Kidney (tissue), 14 donors: ENCODE results near the gene CTNNA2. TPM values are rescaled to one million over a fixed set of nuclear protein-coding genes. Genes with fewer than 3 reads are reported as not detected.

Source experiments
- DNase-seq, 5 donors: peaks; one replicate each; pipeline ENCODE4 v3.0.0-alpha.2; 2013 to 2020
- FAIRE-seq: peaks from 2 replicates; lab custom pipeline; 2012; peaks lifted over from hg19 to GRCh38; lab: Jason Lieb, UNC
- H3K27ac ChIP-seq, 2 donors: one replicate each; pipeline ENCODE4 v1.7.0; 2013; ENCODE audit warnings: low read depth in 2 of 2, low read length in 2 of 2, inconsistent platforms in 1 of 2
- H3K27me3 ChIP-seq: one replicate; pipeline ENCODE4 v1.7.1; 2013; ENCODE audit warnings: low read length, inconsistent platforms; ENCODE audit not compliant: control insufficient read depth, insufficient read depth
- H3K36me3 ChIP-seq, 3 donors: one replicate each; pipeline versions ENCODE4 v1.7.0 to v1.7.1; 2013; ENCODE audit warnings: low read length in 3 of 3, control low read depth in 1 of 3, inconsistent platforms in 1 of 3; ENCODE audit not compliant: insufficient read depth in 3 of 3, control insufficient read depth in 2 of 3
- H3K4me1 ChIP-seq, 3 donors: one replicate each; pipeline versions ENCODE4 v1.7.0 to v1.7.1; 2013; ENCODE audit warnings: low read length in 3 of 3, inconsistent platforms in 1 of 3, low read depth in 1 of 3; ENCODE audit not compliant: control insufficient read depth in 2 of 3, insufficient read depth in 2 of 3
- H3K4me3 ChIP-seq, 3 donors: one replicate each; pipeline versions ENCODE4 v1.7.0 to v1.8.1; 2013; ENCODE audit warnings: low read length in 3 of 3, control low read depth in 1 of 3, inconsistent platforms in 1 of 3
- H3K9ac ChIP-seq, 3 donors: one replicate each; pipeline versions ENCODE4 v1.7.0 to v1.7.1; 2013; ENCODE audit warnings: low read length in 3 of 3, control low read depth in 1 of 3, inconsistent platforms in 1 of 3
- H3K9me3 ChIP-seq, 3 donors: one replicate each; pipeline versions ENCODE4 v1.7.0 to v1.7.1; 2013; ENCODE audit warnings: low read length in 3 of 3, control low read depth in 1 of 3, inconsistent platforms in 1 of 3; ENCODE audit not compliant: control insufficient read depth in 2 of 3, insufficient read depth in 1 of 3
- CTCF ChIP-seq: IDR thresholded peaks from 3 replicates; pipeline ENCODE4 v1.5.1; 2012; ENCODE audit warnings: mild to moderate bottlenecking, moderate library complexity, borderline replicate concordance; ENCODE audit not compliant: insufficient read depth; ENCODE audit errors: extremely low read depth
- intact Hi-C: fragments of 100-400 bp; cut with DNase I; formaldehyde crosslinking; loops from one replicate; pipeline ENCODE4 v1.11.1; 2022
- polyA plus RNA-seq: library from polyadenylated mRNA; stranded (reverse); fragments of 350-450 nt; fragmentation: Illumina TruSeq; extraction: RNeasy Lipid Tissue Mini Kit (QIAGEN cat#74804); gene quantifications from one replicate; pipeline ENCODE4 v1.2.3, GENCODE V29; 2014; ENCODE audit warnings: low read depth, low replicate concordance; ENCODE audit not compliant: insufficient read depth
- total RNA-seq: library from RNA; stranded (reverse); fragmentation: NEBNext Ultra II Directional; extraction: Animal tissue kit (Norgen Biotek cat#: 25700); gene quantifications from one replicate; pipeline ENCODE4 v1.2.1, GENCODE V29; 2021
- donor health status: control.
- donor health status: control.
- donor health status: control.
- donor health status: control.
- donor health status: control.
- donor health status: DM: yes; HTN: yes; CAD: no.
- donor health status: Normal renal cell carcinoma (clear cell type).

Gene CTNNA2
- total and polyA plus RNA-seq, 2 donors from 2014 or later = 0.47 TPM; not detected in 1

GRCh38 chr2:80071941-80072340 is 559.1 kb downstream of the CTNNA2 start:
- Histone ChIP-seq H3K36me3 (no peaks in the 10 kb centered on the region), H3K4me3 (no peak overlapping the region), H3K9me3 (no peaks in the 10 kb centered on the region), H3K27me3 (no peaks in the 10 kb centered on the region), H3K4me1 (no peaks in the 10 kb centered on the region), H3K27ac (no peak overlapping the region), H3K9ac (no peak overlapping the region)
- DNase-seq (no peak), FAIRE-seq (no peak)
- intact Hi-C loops = no loop called here
- TF ChIP-seq CTCF = no peak

GRCh38 chr2:80073134-80073561 is 560.3 kb downstream of the CTNNA2 start:
- FAIRE-seq = no peak
- Histone ChIP-seq H3K4me1 (no peaks in the 10 kb centered on the region), H3K27me3 (no peaks in the 10 kb centered on the region), H3K36me3 (no peaks in the 10 kb centered on the region), H3K4me3 (no peak overlapping the region), H3K9me3 (no peaks in the 10 kb centered on the region), H3K9ac (no peak overlapping the region), H3K27ac (no peak overlapping the region)
- peak in 4 of 5 donors; percentile 48 to 85 (median 72) for DNase-seq
- peak; percentile 61 for TF ChIP-seq CTCF
- intact Hi-C loops = no loop called here

- no peak overlapping the region for H3K27ac ChIP-seq
- no peak for FAIRE-seq
- DNase-seq = no peak
- H3K27me3 ChIP-seq = no peaks in the 10 kb centered on the region
- no peaks in the 10 kb centered on the region for H3K36me3 ChIP-seq
- no peaks in the 10 kb centered on the region for H3K9me3 ChIP-seq
- no peak overlapping the region for H3K9ac ChIP-seq
- no peak overlapping the region for H3K4me3 ChIP-seq
- TF ChIP-seq CTCF = no peak
- H3K4me1 ChIP-seq = no peaks in the 10 kb centered on the region
- intact Hi-C loops = no loop called here
Measured at GRCh38 chr2:80074321-80075070, 561.6 kb downstream of the CTNNA2 start.
